NT2/D1 (cell line): ENCODE results near the gene TMEM243.
"Not testable (repeated sequence)": the region's sequence is repeated elsewhere in the genome, so short reads cannot be mapped to it uniquely, and the experiment has no call there.

ENCODE experiments used
- DNase-seq: peaks from one replicate; pipeline ENCODE4 v3.0.0-alpha.2; 2011; ENCODE audit warnings: low read depth, low spot score
- H3K27me3 ChIP-seq: 2 replicates; pipeline ENCODE4 v1.6.0; 2011; ENCODE audit warnings: mild to moderate bottlenecking; ENCODE audit not compliant: insufficient read length, insufficient read depth
- H3K36me3 ChIP-seq: 2 replicates; pipeline ENCODE4 v1.6.1; 2011; ENCODE audit warnings: mild to moderate bottlenecking, low read length, mixed read lengths; ENCODE audit not compliant: insufficient read depth, insufficient read length
- H3K4me1 ChIP-seq: 2 replicates; pipeline ENCODE4 v1.5.1; 2011; ENCODE audit not compliant: insufficient read depth, insufficient read length
- H3K4me3 ChIP-seq: 2 replicates; pipeline ENCODE4 v1.5.1; 2011; ENCODE audit warnings: low read depth; ENCODE audit not compliant: insufficient read length
- H3K9ac ChIP-seq: 2 replicates; pipeline ENCODE4 v1.6.0; 2011; ENCODE audit warnings: low read depth; ENCODE audit not compliant: insufficient read length
- H3K9me3 ChIP-seq: 2 replicates; pipeline ENCODE4 v1.5.1; 2011; ENCODE audit warnings: mild to moderate bottlenecking, low read length; ENCODE audit not compliant: insufficient read depth
- SUZ12 ChIP-seq: IDR thresholded peaks from 2 replicates; pipeline ENCODE4 v1.6.1; 2011; ENCODE audit not compliant: insufficient read length, insufficient read depth; ENCODE audit errors: extremely low read depth
- YY1 ChIP-seq: IDR thresholded peaks from 2 replicates; pipeline ENCODE4 v1.6.1; 2011; ENCODE audit not compliant: insufficient read length, insufficient read depth
- ZNF274 ChIP-seq: IDR thresholded peaks from 2 replicates; pipeline ENCODE4 v1.6.1; 2011; ENCODE audit warnings: mild to moderate bottlenecking, low read depth, low read length

The TMEM243 gene

DNA sequence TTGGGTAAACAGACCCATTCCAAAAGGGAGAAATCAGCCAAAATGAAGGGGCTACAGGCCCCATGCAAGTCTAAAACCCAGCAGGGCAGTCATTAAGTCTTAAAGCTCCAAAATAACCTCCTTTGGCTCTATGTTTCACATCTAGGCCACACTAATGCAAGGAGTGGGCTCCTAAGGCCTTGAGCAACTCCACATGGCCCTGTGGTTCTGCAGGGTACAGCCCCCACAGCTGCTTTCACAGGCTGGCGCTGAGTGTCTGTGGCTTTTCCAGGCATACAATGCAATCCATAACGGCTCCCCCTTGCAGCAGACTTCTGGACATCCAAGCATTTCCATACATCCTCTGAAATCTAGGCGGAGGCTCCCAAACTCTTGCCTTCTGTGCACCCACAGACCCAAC is 9.0 kb downstream of the TMEM243 start:
- no peak overlapping the region for H3K4me3 ChIP-seq
- TF ChIP-seq SUZ12 (no peak), YY1 (no peak), ZNF274 (no peak)
- H3K4me1 ChIP-seq: no peaks in the 10 kb centered on the region
- H3K36me3 ChIP-seq: peaks cover 23% of the 10 kb centered on the region
- H3K9me3 ChIP-seq: peaks cover 16% of the 10 kb centered on the region; the same call in 1 of the 2 replicates
- DNase-seq: no peak
- no peak overlapping the region for H3K9ac ChIP-seq
- no peaks in the 10 kb centered on the region for H3K27me3 ChIP-seq

DNA sequence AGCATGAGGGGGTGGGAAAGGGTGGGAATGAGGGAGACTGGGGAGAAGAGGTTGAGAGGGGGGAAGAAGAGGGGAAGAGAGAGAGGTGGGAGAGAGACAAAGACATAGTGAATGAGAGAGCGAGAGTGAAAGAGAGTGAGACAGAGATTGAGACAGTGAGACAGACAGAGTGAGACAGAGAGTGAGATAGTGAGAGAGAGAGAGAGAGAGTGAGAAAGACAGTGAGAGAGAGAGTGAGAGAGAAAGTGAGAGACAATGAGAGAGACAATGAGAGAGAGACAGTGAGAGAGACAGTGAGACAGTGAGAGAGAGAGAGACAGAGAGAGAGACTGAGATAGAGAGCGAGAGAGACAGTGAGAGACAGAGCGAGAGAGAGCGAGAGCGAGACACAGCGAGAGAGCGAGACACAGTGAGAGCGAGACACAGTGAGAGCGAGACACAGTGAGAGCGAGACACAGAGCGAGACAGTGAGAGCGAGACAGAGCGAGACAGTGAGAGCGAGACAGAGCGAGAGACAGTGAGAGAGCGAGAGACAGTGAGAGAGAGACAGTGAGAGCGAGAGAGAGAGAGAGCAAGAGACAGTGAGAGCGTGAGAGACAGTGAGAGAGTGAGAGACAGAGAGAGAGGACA is 10.1 kb downstream of the TMEM243 start:
- Histone ChIP-seq H3K9me3 (peaks cover 27% of the 10 kb centered on the region; the same call in 1 of the 2 replicates), H3K36me3 (peaks cover 19% of the 10 kb centered on the region), H3K4me3 (no peak overlapping the region), H3K4me1 (no peaks in the 10 kb centered on the region), H3K9ac (no peak overlapping the region), H3K27me3 (no peaks in the 10 kb centered on the region)
- TF ChIP-seq ZNF274 (no peak), SUZ12 (no peak), YY1 (no peak)
- no peak for DNase-seq

DNA sequence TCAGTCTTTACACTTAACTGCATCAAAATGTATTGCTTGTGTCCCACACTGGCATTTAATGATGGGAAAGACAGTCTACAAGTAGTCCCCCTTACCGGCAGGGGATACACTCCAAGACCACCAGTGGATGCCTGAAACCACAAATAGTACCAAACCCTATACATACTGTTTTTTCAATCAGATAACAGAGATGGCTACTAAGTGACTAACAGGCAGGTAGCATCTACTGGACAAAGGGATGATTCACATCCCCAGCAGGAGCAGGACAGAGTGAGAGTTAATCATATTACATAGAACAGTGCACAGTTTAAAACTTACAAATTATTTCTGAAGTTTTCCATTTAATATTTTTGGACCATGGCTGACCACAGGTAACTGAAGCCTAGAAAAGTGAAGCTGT is 13.2 kb downstream of the TMEM243 start:
- no peak overlapping the region for H3K9ac ChIP-seq
- H3K4me3 ChIP-seq: no peak overlapping the region
- DNase-seq: no peak
- H3K4me1 ChIP-seq: no peaks in the 10 kb centered on the region
- H3K27me3 ChIP-seq: no peaks in the 10 kb centered on the region
- H3K9me3 ChIP-seq: peaks cover 44% of the 10 kb centered on the region
- no peak for TF ChIP-seq ZNF274
- TF ChIP-seq SUZ12: no peak
- no peak for TF ChIP-seq YY1
- peaks cover 22% of the 10 kb centered on the region for H3K36me3 ChIP-seq

DNA sequence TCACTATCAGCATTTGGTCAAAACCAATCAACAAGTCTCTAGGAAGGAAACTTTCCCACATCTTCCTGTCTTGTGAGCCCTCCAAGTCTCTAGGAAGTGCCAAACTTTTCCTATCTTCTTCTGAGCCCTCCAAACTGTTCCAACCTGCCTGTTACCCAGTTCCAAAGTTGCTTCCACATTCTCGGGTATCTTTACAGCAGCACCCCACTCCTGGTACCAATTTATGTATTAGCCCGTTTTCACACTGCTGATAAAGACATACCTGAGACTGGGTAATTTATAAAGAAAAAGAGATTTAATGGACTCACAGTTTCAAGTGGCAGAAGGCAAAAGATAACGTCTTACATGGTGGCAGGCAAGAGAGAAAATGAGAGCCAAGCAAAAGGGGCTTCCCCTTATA is 13.8 kb downstream of the TMEM243 start:
- not testable (repeated sequence) for H3K4me1 ChIP-seq, H3K4me3 ChIP-seq, DNase-seq, H3K9ac ChIP-seq, H3K27me3 ChIP-seq
- Histone ChIP-seq H3K36me3 (peaks cover 25% of the 10 kb centered on the region), H3K9me3 (peaks cover 44% of the 10 kb centered on the region)

DNA sequence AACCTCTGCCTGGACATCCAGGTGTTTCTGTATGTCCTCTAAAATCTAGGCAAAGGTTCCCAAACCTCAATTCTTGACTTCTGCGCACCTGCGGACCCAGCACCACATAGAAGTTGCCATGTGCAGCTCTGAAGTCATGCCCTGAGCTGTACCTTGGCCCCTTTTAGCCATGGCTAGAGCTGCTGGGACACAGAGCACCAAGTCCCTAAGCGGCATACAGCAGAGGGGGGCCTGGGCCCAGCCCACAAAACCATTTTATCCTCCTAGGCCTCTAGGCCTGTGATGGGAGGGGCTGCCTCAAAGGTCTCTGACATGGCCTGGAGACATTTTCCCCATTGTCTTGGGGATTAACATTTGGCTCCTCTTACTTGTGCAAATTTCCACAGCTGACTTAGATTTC is 14.6 kb downstream of the TMEM243 start:
- no peak for TF ChIP-seq ZNF274
- TF ChIP-seq YY1: no peak
- no peak for TF ChIP-seq SUZ12
- Histone ChIP-seq H3K27me3 (no peaks in the 10 kb centered on the region), H3K36me3 (peaks cover 28% of the 10 kb centered on the region), H3K4me3 (no peak overlapping the region), H3K9ac (no peak overlapping the region), H3K4me1 (no peaks in the 10 kb centered on the region), H3K9me3 (peaks cover 44% of the 10 kb centered on the region)
- DNase-seq: peak; percentile 30

- H3K9me3 ChIP-seq: peaks cover 44% of the 10 kb centered on the region
- DNase-seq, H3K9ac ChIP-seq, H3K4me3 ChIP-seq, H3K4me1 ChIP-seq, H3K27me3 ChIP-seq: not testable (repeated sequence)
- peaks cover 34% of the 10 kb centered on the region for H3K36me3 ChIP-seq
Measured at GRCh38 chr7:87203929-87204328, 15.6 kb downstream of the TMEM243 start.

GRCh38 chr7:87202705-87203104 is 16.8 kb downstream of the TMEM243 start:
- H3K36me3 ChIP-seq: peaks cover 43% of the 10 kb centered on the region
- H3K4me3 ChIP-seq: no peak overlapping the region
- TF ChIP-seq YY1 (no peak), ZNF274 (no peak)
- H3K9ac ChIP-seq: no peak overlapping the region
- no peak for DNase-seq
- peaks cover 44% of the 10 kb centered on the region for H3K9me3 ChIP-seq
- H3K27me3 ChIP-seq: no peaks in the 10 kb centered on the region
- no peaks in the 10 kb centered on the region for H3K4me1 ChIP-seq

- Histone ChIP-seq H3K36me3 (peaks cover 48% of the 10 kb centered on the region), H3K4me3 (no peak overlapping the region), H3K4me1 (no peaks in the 10 kb centered on the region), H3K9me3 (peaks cover 44% of the 10 kb centered on the region), H3K9ac (no peak overlapping the region), H3K27me3 (no peaks in the 10 kb centered on the region)
- TF ChIP-seq SUZ12 (no peak), ZNF274 (no peak), YY1 (no peak)
- DNase-seq: no peak
Measured at GRCh38 chr7:87202208-87202607, 17.3 kb downstream of the TMEM243 start.
